GM20431 (cell line): ENCODE results near the gene ARL5C.

Experiments
- in situ Hi-C: fragments of 300-500 bp; cut with MseI, MboI; formaldehyde crosslinking; loops from one replicate; pipeline ENCODE4 v1.15.0; 2020; ENCODE audit warnings: low sequenced_read_pairs; ENCODE audit not compliant: unreplicated experiment

The ARL5C gene

GRCh38 chr17:39194985-39195524 lies 29.1 kb upstream of the ARL5C start:
- in situ Hi-C loops, result no loop called here

- in situ Hi-C loops, result no loop called here
Measured at GRCh38 chr17:39194089-39194984, 28.4 kb upstream of the ARL5C start.

DNA sequence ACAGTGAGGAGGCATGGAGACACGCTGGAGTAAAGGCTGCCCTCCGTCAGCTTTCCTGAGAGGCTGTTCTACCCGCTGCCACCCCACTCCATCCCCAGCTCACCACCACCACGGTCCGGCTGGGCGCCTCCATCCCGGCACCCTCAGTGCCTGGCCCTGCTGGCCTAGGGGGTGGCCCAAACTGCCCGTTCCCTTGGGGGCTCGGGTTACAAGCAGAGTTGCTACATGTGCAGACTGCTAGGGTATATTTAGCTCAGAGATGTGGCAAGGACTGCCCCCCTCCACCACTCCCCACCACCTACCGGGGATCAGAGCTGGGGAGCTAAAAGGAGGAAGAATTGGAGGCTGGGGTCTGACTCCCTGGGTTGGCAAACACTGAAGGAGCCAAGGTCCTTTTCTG lies 27.4 kb upstream of the ARL5C start:
- in situ Hi-C loops, result no loop called here

DNA sequence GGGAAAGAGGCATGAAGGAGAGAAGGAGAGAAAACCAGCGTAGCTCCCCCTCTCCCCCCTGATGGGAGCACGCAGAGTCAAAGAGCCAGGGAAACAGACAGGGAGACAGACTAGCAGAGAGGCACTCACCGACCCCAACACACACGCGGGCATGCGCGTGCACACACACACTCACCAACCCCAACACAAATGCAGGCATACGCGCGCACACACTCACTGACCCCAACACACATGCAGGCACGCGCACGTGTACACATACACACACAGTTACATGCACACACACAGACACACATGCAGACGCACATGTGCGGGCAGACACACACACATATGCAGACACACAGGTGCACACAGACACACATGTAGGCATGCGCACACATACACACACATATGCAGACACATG lies 26.9 kb upstream of the ARL5C start:
- in situ Hi-C loops, result no loop called here

- in situ Hi-C loops, result no loop called here
Measured at GRCh38 chr17:39191750-39192510, 26.0 kb upstream of the ARL5C start.

- in situ Hi-C loops, result no loop called here
Measured at GRCh38 chr17:39187152-39187830, 21.3 kb upstream of the ARL5C start.

DNA sequence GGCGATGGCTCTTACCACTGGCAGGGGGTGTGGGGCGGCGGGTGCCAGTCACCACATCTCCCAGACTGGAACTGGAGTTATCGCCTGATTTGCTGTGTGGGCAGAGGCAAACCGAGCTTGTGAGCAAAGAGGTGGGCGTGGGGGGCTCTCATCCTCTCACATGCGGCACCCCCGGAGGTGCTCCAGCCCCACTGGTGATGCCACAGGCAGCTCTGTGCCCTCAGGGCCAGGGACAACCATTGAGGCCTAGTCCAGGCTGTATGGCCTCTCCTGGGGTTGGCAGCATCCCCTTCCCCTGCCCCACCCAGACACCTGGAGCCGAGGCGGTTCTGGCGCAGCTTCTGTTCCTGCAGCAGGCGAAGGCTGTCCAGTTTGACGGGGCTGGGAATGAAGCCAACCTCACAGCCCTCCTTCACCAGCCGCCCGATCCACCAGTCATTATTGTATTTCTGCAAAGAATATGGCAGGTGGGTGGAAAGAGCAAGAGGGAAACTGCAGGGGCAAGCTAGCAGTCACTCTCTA lies 20.6 kb upstream of the ARL5C start:
- in situ Hi-C loops, result no loop called here

- in situ Hi-C loops, result no loop called here
Measured at GRCh38 chr17:39183720-39184119, 17.8 kb upstream of the ARL5C start.

DNA sequence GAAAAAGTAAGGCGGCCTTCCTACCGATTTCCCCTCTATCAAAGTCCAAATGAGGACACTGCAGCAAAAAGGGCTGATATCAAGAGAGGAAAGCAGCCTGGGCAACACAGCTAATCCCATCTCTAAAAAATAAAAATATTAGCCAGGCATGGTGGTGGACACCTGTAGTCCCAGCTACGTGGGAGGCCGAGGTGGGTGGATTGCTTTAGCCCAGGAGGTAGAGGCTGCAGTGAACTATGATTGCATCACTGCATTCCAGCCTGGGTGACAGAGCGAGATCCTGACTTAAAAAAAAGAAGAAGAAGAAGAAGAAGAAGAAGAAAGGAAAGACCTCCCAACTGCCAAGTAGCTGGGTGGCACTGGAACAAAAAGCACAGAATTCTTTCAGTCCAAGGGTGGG lies 17.1 kb upstream of the ARL5C start:
- in situ Hi-C loops, result no loop called here

DNA sequence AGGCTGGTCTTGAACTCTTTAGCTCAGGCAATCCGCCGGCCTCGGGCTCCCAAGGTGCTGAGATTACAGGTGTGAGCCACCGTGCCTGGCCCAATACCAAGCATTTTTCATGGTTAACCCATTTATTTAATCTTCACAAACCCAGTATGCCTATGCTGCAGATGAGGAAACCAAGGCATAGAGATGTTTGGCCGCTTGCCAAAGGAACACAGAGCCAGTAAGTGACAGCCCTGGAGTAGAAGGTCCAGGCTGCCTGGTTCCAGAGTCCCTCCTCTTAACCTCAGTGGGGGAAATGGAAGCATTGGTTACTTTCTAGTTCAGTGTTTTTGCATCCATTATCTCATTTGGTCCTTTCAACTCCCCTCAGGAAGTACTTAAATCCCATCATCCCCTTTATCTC lies 15.3 kb upstream of the ARL5C start:
- in situ Hi-C loops, result no loop called here

DNA sequence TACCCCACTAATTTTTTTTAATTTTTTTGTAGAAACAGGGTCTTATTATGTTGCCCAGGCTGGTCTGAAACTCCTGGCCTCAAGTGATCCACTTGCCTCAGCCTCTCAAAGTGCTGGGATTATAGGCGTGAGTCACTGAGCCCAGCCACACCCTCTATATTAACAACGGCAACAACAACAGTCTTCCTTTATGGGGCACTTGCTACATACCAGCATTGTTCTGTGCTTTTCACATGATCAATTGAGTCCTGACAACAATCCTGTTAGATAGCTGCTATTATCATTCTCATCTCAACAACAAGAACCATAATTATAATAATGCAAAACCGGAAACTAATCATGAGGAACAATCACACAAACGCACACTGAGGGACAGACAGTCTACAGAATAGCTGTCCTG lies 12.6 kb upstream of the ARL5C start:
- in situ Hi-C loops, result no loop called here

DNA sequence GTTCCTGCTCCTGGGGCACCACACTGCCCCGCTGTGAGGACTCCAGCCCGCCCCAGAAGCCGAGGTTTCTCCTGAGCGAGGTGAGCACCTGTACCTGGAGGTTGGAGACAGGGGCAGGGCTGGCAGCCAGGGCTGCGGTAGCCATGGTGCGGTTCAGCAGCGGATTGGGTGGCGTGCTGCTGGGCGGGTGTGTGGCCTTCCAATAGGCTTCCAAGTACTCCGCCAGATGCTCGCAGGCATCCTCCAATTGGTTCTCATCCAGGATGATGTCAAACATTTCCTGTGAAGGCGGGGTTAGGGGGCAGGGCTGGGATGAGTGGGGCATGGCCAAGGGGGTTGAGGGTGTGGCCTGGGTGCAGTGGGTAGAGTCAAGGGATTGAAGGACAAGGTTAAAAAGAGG lies 11.3 kb upstream of the ARL5C start:
- in situ Hi-C loops, result no loop called here

DNA sequence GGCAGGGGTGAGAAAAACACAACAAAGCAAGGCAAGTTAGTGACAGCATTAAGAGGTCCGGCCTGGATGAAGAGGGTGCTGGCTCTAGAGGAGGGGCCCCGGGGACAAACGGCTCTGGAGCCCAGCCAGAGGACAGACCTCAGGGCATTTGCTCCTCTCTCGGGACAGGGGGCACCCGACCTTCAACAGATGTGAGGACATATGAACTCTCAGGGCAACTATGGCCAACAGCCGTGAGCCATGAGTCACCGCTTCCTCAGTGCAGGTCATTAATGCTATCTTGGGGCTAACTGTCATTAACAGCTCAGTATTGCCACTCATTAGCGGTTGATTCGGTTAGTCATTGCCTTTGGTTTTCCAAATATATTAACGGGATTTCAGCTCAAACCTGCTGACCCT lies 9.7 kb upstream of the ARL5C start:
- in situ Hi-C loops, result no loop called here

GRCh38 chr17:39174920-39175694 lies 9.1 kb upstream of the ARL5C start:
- in situ Hi-C loops, result no loop called here

GRCh38 chr17:39173526-39174274 lies 7.7 kb upstream of the ARL5C start:
- in situ Hi-C loops, result no loop called here

- in situ Hi-C loops, result no loop called here
Measured at GRCh38 chr17:39173080-39173479, 7.1 kb upstream of the ARL5C start.

DNA sequence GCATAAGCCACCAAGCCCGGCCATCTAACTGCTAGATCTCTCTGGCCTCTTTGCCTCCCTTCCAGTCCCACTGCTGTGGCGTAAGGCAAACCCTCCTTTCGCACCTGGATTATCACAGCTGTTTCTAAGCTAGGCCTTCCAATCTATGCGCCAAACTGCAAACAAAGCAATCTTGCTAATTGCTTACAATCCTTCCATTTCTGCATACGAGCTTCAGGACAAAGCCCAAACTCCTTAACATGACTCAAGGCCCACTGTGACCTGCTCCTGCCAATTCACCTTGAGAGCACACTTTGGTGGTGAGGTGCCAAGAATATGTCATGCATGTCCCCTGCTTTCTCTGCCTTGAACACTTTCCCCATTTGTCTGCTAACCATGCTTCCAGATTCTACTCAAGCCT lies 6.0 kb upstream of the ARL5C start:
- in situ Hi-C loops, result no loop called here

GRCh38 chr17:39170558-39170957 lies 4.6 kb upstream of the ARL5C start:
- in situ Hi-C loops, result no loop called here

- in situ Hi-C loops, result no loop called here
Measured at GRCh38 chr17:39170109-39170508, 4.1 kb upstream of the ARL5C start.
